IMR-90 (cell line): ENCODE data around the gene PRSS2. TPM values are rescaled to one million over a fixed set of nuclear protein-coding genes. Genes with fewer than 3 reads are reported as not detected.

Experiments
- ATAC-seq: fragments of 200-7000 bp; cut with Tn5 transposase; 2 replicates; pipeline ENCODE4 v1.9.1; 2020; ENCODE audit warnings: low read depth, mild to moderate bottlenecking, moderate library complexity
- BruUV-seq: library from RNA; stranded (reverse); fragments of 400-500 nt; replicated peaks from 2 replicates; lab custom pipeline; 2021; lab: Mats Ljungman, UMichigan
- CTCF ChIA-PET: fragments of 300-600 bp; formaldehyde crosslinking; extraction: SDS; loops from one replicate; lab custom pipeline; 2021; ENCODE audit warnings: antibody characterized with exemption; lab: Yijun Ruan, JAX
- POLR2A ChIA-PET: fragments of 300-600 bp; sonication (Branson Sonifier 250); formaldehyde crosslinking; loops from one replicate; lab custom pipeline; 2022; ENCODE audit warnings: antibody characterized with exemption; ENCODE audit not compliant: unreplicated experiment; lab: Charles Lee
- DNase-seq: peaks from one replicate; pipeline ENCODE4 v3.0.0; 2013
- H2AFZ ChIP-seq: replicated peaks from 2 replicates; pipeline ENCODE3; 2013; ENCODE audit warnings: low read length, mild to moderate bottlenecking; ENCODE audit not compliant: poor library complexity
- H2AK5ac ChIP-seq: 2 replicates; pipeline ENCODE4 v1.6.1; 2013; ENCODE audit warnings: low read depth, low read length, inconsistent platforms
- H2AK9ac ChIP-seq: replicated peaks from 2 replicates; pipeline ENCODE3; 2013; ENCODE audit warnings: mild to moderate bottlenecking, low read depth, low read length, moderate library complexity; ENCODE audit not compliant: poor library complexity
- H2BK120ac ChIP-seq: 2 replicates; pipeline ENCODE4 v1.6.1; 2013; ENCODE audit warnings: low read depth, low read length, inconsistent platforms
- H2BK15ac ChIP-seq: 3 replicates; pipeline ENCODE4 v1.6.1; 2013; ENCODE audit warnings: low read depth, low read length, inconsistent platforms
- H2BK20ac ChIP-seq: 2 replicates; pipeline ENCODE4 v1.6.1; 2013; ENCODE audit warnings: low read depth, mild to moderate bottlenecking, inconsistent platforms, low read length, moderate library complexity
- H2BK5ac ChIP-seq: 2 replicates; pipeline ENCODE4 v1.6.1; 2013; ENCODE audit warnings: mild to moderate bottlenecking, low read depth, low read length, inconsistent platforms; ENCODE audit not compliant: poor library complexity, severe bottlenecking
- H3K14ac ChIP-seq: replicated peaks from 2 replicates; pipeline ENCODE4 v1.6.1; 2013; ENCODE audit warnings: low read depth, low read length, inconsistent platforms
- H3K18ac ChIP-seq: 2 replicates; pipeline ENCODE4 v1.6.1; 2013; ENCODE audit warnings: low read depth, low read length, control low read depth
- H3K23ac ChIP-seq: 2 replicates; pipeline ENCODE4 v1.6.1; 2013; ENCODE audit warnings: low read depth, low read length, inconsistent platforms
- H3K27ac ChIP-seq: 2 replicates; pipeline ENCODE4 v1.5.1; 2013; ENCODE audit warnings: mild to moderate bottlenecking, control low read depth, low read length; ENCODE audit not compliant: insufficient read depth
- H3K27me3 ChIP-seq: 2 replicates; pipeline ENCODE4 v1.6.1; 2013; ENCODE audit warnings: low read length; ENCODE audit not compliant: control insufficient read depth, insufficient read depth
- H3K36me3 ChIP-seq: 2 replicates; pipeline ENCODE4 v1.6.1; 2013; ENCODE audit warnings: low read length, mixed read lengths; ENCODE audit not compliant: control insufficient read depth, insufficient read depth
- H3K4ac ChIP-seq: 2 replicates; pipeline ENCODE4 v1.6.1; 2013; ENCODE audit warnings: low read depth, low read length, inconsistent platforms
- H3K4me1 ChIP-seq: 2 replicates; pipeline ENCODE4 v1.6.1; 2013; ENCODE audit warnings: low read length, mixed read lengths; ENCODE audit not compliant: control insufficient read depth, insufficient read depth
- H3K4me2 ChIP-seq: 2 replicates; pipeline ENCODE4 v1.6.1; 2013; ENCODE audit warnings: low read depth, mild to moderate bottlenecking, control low read depth, low read length, moderate library complexity
- H3K4me3 ChIP-seq: 2 replicates; pipeline ENCODE4 v1.5.1; 2013; ENCODE audit warnings: low read depth, mild to moderate bottlenecking, control low read depth, low read length, moderate library complexity; ENCODE audit not compliant: insufficient read depth
- H3K56ac ChIP-seq: 2 replicates; pipeline ENCODE4 v1.6.1; 2013; ENCODE audit warnings: low read length, inconsistent platforms; ENCODE audit not compliant: insufficient read depth; ENCODE audit errors: extremely low read depth
- H3K79me1 ChIP-seq, 2 experiments: 2 replicates each; pipeline ENCODE4 v1.6.1; 2013; ENCODE audit warnings: low read length in 2 of 2, inconsistent platforms in 1 of 2, low read depth in 1 of 2
- H3K9ac ChIP-seq: 2 replicates; pipeline ENCODE4 v1.6.1; 2013; ENCODE audit warnings: low read depth, low read length, control low read depth
- H3K9me1 ChIP-seq: 2 replicates; pipeline ENCODE4 v1.6.1; 2013; ENCODE audit warnings: low read length, inconsistent platforms; ENCODE audit not compliant: insufficient read depth
- H3K9me3 ChIP-seq: 2 replicates; pipeline ENCODE4 v1.6.1; 2013; ENCODE audit warnings: low read length; ENCODE audit not compliant: control insufficient read depth, insufficient read depth
- H4K20me1 ChIP-seq: 2 replicates; pipeline ENCODE4 v1.6.1; 2013; ENCODE audit warnings: low read length, inconsistent platforms; ENCODE audit not compliant: insufficient read depth
- H4K5ac ChIP-seq: 2 replicates; pipeline ENCODE4 v1.6.1; 2013; ENCODE audit warnings: mild to moderate bottlenecking, low read depth, low read length, control low read depth
- H4K8ac ChIP-seq, 2 experiments: 2 replicates each; pipeline ENCODE4 v1.6.1; 2013; ENCODE audit warnings: low read depth in 2 of 2, low read length in 2 of 2, control low read depth in 1 of 2, inconsistent platforms in 1 of 2
- H4K91ac ChIP-seq: 2 replicates; pipeline ENCODE4 v1.6.1; 2013; ENCODE audit warnings: low read depth, low read length, inconsistent platforms; ENCODE audit not compliant: insufficient read depth
- BHLHE40 ChIP-seq: fragments of 150-350 bp; IDR thresholded peaks from 2 replicates; pipeline ENCODE4 v1.6.1; 2016; ENCODE audit warnings: mild to moderate bottlenecking, low read depth, low read length
- CEBPB ChIP-seq: IDR thresholded peaks from 2 replicates; pipeline ENCODE4 v1.6.1; 2012; ENCODE audit warnings: low read depth, low read length, improper control_type of control experiment
- CHD1 ChIP-seq: IDR thresholded peaks from 2 replicates; pipeline ENCODE4 v1.6.1; 2012; ENCODE audit warnings: low read depth, low read length, improper control_type of control experiment
- FOS ChIP-seq: fragments of 150-350 bp; IDR thresholded peaks from 2 replicates; pipeline ENCODE4 v1.6.1; 2016; ENCODE audit warnings: low read depth, low read length
- MAFK ChIP-seq: IDR thresholded peaks from 2 replicates; pipeline ENCODE4 v1.6.1; 2012; ENCODE audit warnings: low read depth, low read length, improper control_type of control experiment
- MXI1 ChIP-seq: IDR thresholded peaks from 2 replicates; pipeline ENCODE4 v1.6.1; 2012; ENCODE audit warnings: low read depth, mild to moderate bottlenecking, low read length, moderate library complexity, borderline replicate concordance
- NFE2L2 ChIP-seq: fragments of 150-350 bp; IDR thresholded peaks from 2 replicates; pipeline ENCODE4 v1.6.1; 2016; ENCODE audit warnings: low read depth, mild to moderate bottlenecking, low read length
- RFX5 ChIP-seq: IDR thresholded peaks from 2 replicates; pipeline ENCODE4 v1.8.0; 2012; ENCODE audit warnings: low read depth, mild to moderate bottlenecking, low read length, moderate library complexity
- SMC3 ChIP-seq: fragments of 150-350 bp; IDR thresholded peaks from 2 replicates; pipeline ENCODE4 v1.6.1; 2016; ENCODE audit warnings: low read depth, mild to moderate bottlenecking, antibody characterized with exemption, low read length, moderate library complexity
- WGBS, 2 experiments: methylation state at CpG; one replicate each; pipeline versions ENCODE4 v1.1.5 to v1.1.7; 2013; ENCODE audit warnings: missing lambda C conversion rate in 2 of 2; ENCODE audit not compliant: insufficient read length in 1 of 2; ENCODE audit errors: extremely low coverage in 2 of 2; 5-methylcytosine and 5-hydroxymethylcytosine counted together
- dilution Hi-C: fragments of 300-500 bp; cut with HindIII; formaldehyde crosslinking; loops from one replicate; pipeline ENCODE4 v1.14.3; 2018; ENCODE audit warnings: low sequenced_read_pairs; ENCODE audit not compliant: unreplicated experiment
- in situ Hi-C: fragments of 300-500 bp; cut with MboI; formaldehyde crosslinking; loops from 3 replicates; pipeline ENCODE4 v1.14.3; 2019; ENCODE audit warnings: low sequenced_read_pairs, inconsistent platforms, mixed read lengths
- intact Hi-C: fragments of 100-400 bp; cut with micrococcal nuclease; formaldehyde crosslinking; loops from 2 replicates; pipeline ENCODE4 v1.10.0; 2022
- polyA plus RNA-seq, 3 experiments: library from polyadenylated mRNA; depleted of rRNA; stranded (reverse); fragments of >200 nt; gene quantifications; 2 replicates each; pipeline ENCODE4 v1.2.3, GENCODE V29; 2012; ENCODE audit warnings: low replicate concordance in 1 of 3
- total RNA-seq: library from RNA; depleted of rRNA; stranded (reverse); fragments of >200 nt; gene quantifications from 2 replicates; pipeline ENCODE4 v1.2.3, GENCODE V29; 2012
- TF ChIP-seq, protein P1 (sequence below): conservative IDR thresholded peaks from 2 replicates; pipeline ENCODE4 v1.5.1; 2012; ENCODE audit warnings: mild to moderate bottlenecking, low read depth, low read length, improper control_type of control experiment
- TF ChIP-seq, protein P2 (sequence below): fragments of 150-350 bp; IDR thresholded peaks from 2 replicates; pipeline ENCODE4 v1.6.1; 2017; ENCODE audit warnings: mild to moderate bottlenecking, antibody characterized with exemption, low read length, low read depth

The PRSS2 gene
- total and polyA plus RNA-seq, 2 of the 4 experiments (the other 2 are of a cell fraction), result not detected

DNA sequence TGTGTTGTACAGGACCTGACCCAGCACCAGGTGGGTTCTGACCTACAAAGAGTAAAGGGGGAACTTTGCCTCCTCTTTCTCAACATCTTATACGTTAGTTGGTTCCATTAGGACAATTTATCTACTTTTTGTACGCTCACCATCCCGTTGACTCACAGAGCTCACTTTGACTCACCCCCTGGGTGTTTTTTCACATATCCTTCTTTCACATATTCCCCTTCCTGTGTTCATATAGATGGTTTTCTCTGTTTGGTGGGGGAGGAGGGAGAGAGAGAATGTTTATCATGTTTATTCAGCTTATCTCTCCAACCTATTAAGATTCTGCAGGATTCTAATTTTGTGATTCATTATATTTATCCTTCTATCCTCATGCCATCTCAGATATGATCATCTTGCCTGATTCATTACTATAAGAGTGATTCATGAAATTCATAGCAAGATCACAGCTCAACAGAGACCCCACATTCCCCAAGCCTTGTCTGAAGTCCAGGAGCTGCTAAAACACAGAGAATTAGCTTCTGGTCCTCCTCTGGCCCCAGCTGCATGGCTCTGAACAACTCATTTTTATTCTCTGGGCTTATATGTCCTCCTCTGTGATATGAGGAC lies 37.2 kb downstream of the PRSS2 start:
- dilution Hi-C loops, result no loop called here
- no peak overlapping the region for H2AK5ac ChIP-seq
- no peak overlapping the region for H3K14ac ChIP-seq
- H3K9ac ChIP-seq, result no peak overlapping the region
- no peaks in the 10 kb centered on the region for H3K9me1 ChIP-seq
- H3K4ac ChIP-seq, result no peak overlapping the region
- H3K36me3 ChIP-seq, result no peaks in the 10 kb centered on the region
- H3K4me2 ChIP-seq, result no peak overlapping the region
- H2BK15ac ChIP-seq, result no peak overlapping the region
- DNase-seq (peak; percentile 15), ATAC-seq (no peak)
- H3K4me1 ChIP-seq, result no peaks in the 10 kb centered on the region
- H2AK9ac ChIP-seq, result no peak overlapping the region
- no peak overlapping the region for H4K91ac ChIP-seq
- POLR2A ChIA-PET, result no interaction called here
- no peak overlapping the region for H2AFZ ChIP-seq
- H2BK5ac ChIP-seq, result no peak overlapping the region
- CTCF ChIA-PET, result interaction anchor here (1.5 to 1.7 kb wide), 2 partner anchors 25 to 273 kb away, joined by 4 to 8 read pairs; no protein-coding TSS in a partner anchor
- no peak overlapping the region for H3K4me3 ChIP-seq
- no peak overlapping the region for H2BK20ac ChIP-seq
- H3K79me1 ChIP-seq, result no peaks in the 10 kb centered on the region
- H3K27ac ChIP-seq, result no peak overlapping the region
- no peak overlapping the region for H4K5ac ChIP-seq
- peak overlapping the region in 1 of 2 experiments; percentile 40; a peak in 1 of 4 replicates for H4K8ac ChIP-seq
- H3K27me3 ChIP-seq, result peaks cover 5% of the 10 kb centered on the region; the same call in 1 of the 2 replicates
- TF ChIP-seq RFX5 (no peak), MXI1 (no peak), CEBPB (no peak), BHLHE40 (no peak), SMC3 (no peak), MAFK (no peak), CHD1 (no peak), NFE2L2 (no peak), FOS (no peak)
- TF ChIP-seq, protein P1, sequence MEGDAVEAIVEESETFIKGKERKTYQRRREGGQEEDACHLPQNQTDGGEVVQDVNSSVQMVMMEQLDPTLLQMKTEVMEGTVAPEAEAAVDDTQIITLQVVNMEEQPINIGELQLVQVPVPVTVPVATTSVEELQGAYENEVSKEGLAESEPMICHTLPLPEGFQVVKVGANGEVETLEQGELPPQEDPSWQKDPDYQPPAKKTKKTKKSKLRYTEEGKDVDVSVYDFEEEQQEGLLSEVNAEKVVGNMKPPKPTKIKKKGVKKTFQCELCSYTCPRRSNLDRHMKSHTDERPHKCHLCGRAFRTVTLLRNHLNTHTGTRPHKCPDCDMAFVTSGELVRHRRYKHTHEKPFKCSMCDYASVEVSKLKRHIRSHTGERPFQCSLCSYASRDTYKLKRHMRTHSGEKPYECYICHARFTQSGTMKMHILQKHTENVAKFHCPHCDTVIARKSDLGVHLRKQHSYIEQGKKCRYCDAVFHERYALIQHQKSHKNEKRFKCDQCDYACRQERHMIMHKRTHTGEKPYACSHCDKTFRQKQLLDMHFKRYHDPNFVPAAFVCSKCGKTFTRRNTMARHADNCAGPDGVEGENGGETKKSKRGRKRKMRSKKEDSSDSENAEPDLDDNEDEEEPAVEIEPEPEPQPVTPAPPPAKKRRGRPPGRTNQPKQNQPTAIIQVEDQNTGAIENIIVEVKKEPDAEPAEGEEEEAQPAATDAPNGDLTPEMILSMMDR, result no peak
- TF ChIP-seq, protein P2, sequence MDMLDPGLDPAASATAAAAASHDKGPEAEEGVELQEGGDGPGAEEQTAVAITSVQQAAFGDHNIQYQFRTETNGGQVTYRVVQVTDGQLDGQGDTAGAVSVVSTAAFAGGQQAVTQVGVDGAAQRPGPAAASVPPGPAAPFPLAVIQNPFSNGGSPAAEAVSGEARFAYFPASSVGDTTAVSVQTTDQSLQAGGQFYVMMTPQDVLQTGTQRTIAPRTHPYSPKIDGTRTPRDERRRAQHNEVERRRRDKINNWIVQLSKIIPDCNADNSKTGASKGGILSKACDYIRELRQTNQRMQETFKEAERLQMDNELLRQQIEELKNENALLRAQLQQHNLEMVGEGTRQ, result no peak
- H3K56ac ChIP-seq, result no peak overlapping the region
- no peak overlapping the region for H3K18ac ChIP-seq
- in situ Hi-C loops, result no loop called here
- H3K23ac ChIP-seq, result no peak overlapping the region
- intact Hi-C loops, result no loop called here
- H2BK120ac ChIP-seq, result no peak overlapping the region
- no peaks in the 10 kb centered on the region for H3K9me3 ChIP-seq
- no peaks in the 10 kb centered on the region for H4K20me1 ChIP-seq
- no CpG with 5 or more reads among the region's 3 CpGs for WGBS, 2 experiments
- no TSS peak for BruUV-seq
